IPS-18c (cell line): ENCODE results near the gene TMEM63C.

Experiments used
- H3K4me3 ChIP-seq: 2 replicates; pipeline ENCODE4 v1.7.0; 2013; ENCODE audit warnings: low read depth, mild to moderate bottlenecking, low read length, moderate library complexity; ENCODE audit not compliant: insufficient read depth
- H3K9me3 ChIP-seq: one replicate; pipeline ENCODE4 v1.6.1; 2013; ENCODE audit warnings: mild to moderate bottlenecking, low read length, moderate library complexity; ENCODE audit not compliant: control insufficient read depth, insufficient read depth

The TMEM63C gene

GRCh38 chr14:77208291-77208978 is 26.8 kb downstream of the TMEM63C start:
- no peak overlapping the region for H3K4me3 ChIP-seq
- H3K9me3 ChIP-seq: no peaks in the 10 kb centered on the region

DNA sequence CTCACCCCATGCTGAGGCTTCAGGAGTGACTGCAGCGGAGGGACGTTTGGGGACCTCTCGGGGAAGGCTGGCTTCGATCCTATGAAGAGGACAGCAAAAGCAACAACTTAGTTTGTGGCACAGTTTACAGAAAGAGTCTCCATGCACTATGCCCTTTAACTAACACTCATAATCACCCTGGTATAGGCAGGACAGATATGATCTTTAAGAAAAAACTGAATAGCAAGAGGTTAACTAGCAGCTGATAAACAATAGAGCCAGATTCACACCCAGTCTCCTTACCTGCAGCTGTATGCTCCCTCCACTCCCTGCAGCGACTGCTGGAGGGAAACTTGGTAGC is 27.4 kb downstream of the TMEM63C start:
- Histone ChIP-seq H3K4me3 (no peak overlapping the region), H3K9me3 (no peaks in the 10 kb centered on the region)

DNA sequence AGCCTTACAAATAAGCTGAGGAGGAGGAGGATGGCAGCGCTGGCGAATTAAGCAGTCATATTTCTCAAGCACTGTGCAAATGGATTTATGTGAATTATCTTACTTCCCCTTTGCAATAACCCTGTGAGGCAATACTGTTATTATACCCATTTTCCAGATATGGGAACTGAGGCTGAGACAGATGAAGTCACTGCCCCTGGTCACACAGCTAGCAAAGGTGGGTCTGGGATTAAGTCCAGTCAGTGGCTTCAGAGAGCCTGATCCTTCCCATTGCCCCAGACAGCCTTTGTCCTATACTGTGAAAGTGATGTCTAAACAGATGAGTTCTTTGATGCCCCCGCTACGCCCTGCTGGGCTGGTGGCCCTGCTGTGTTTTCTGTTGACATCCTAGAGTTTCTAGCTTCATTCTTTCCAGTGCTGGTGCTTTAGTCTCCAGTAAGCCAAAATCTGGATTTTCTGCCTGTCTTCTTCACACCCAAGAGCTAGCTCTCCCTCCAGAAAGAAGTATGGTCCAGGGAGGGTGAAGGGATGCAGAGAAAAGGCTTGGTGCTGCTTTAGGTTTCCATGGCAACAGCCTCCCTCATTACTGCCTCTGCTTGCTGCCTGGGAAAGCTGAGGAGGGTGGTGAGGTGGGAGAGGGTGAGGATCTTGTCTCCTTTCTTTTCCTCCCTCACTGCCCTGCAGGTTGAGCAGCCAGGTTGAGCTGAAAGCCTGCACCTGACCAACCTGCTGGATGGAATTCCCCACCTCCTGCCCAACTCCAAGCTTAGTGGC is 30.7 kb downstream of the TMEM63C start:
- Histone ChIP-seq H3K9me3 (no peaks in the 10 kb centered on the region), H3K4me3 (no peak overlapping the region)

DNA sequence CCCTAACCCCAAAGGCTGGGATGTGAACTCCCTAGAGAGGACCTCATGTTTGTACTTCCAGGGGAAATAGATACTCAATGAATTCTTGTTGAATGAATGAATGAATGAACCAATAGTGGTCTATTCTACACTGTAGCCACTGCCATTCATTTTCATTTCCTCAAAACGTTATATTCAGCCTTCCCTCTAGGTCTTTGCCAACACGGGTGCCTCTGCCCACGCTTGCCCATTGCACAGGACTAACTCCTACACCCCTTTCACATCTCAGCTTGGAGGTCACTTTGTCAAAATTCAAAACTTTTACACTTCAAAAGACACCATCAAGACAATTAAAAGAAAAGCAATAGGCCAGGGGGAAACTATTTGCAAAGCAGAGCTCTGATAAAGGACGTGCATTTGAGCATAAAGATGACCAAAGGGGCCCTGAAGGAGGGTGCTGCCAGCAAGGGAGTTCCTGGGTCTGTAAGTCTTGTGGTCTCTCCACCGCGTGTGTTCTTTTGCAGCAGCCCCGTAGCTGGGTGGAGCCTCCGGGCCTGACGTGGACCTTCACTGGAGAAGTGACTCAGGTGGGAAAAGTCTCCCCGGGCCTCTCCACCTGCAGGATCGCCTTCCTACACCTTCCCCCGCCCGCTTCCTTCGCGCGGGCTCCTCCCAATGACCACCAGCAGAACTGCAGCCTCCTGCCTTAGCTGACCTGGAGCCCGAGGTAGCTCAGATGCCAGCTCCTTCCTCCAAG is 31.5 kb downstream of the TMEM63C start:
- no peaks in the 10 kb centered on the region for H3K9me3 ChIP-seq
- H3K4me3 ChIP-seq: no peak overlapping the region

- Histone ChIP-seq H3K4me3 (no peak overlapping the region), H3K9me3 (no peaks in the 10 kb centered on the region)
These were observed 32.0 kb downstream of the TMEM63C start for GRCh38 chr14:77213679-77214016.

GRCh38 chr14:77214216-77214615 is 32.6 kb downstream of the TMEM63C start:
- no peaks in the 10 kb centered on the region for H3K9me3 ChIP-seq
- H3K4me3 ChIP-seq: no peak overlapping the region

- Histone ChIP-seq H3K4me3 (no peak overlapping the region), H3K9me3 (no peaks in the 10 kb centered on the region)
These were observed 36.0 kb downstream of the TMEM63C start for GRCh38 chr14:77217551-77217950.

GRCh38 chr14:77219591-77219990 is 38.0 kb downstream of the TMEM63C start:
- H3K9me3 ChIP-seq: no peaks in the 10 kb centered on the region
- H3K4me3 ChIP-seq: no peak overlapping the region

- Histone ChIP-seq H3K9me3 (no peaks in the 10 kb centered on the region), H3K4me3 (no peak overlapping the region)
These were observed 38.8 kb downstream of the TMEM63C start for GRCh38 chr14:77220246-77221017.

- Histone ChIP-seq H3K4me3 (no peak overlapping the region), H3K9me3 (no peaks in the 10 kb centered on the region)
These were observed 39.8 kb downstream of the TMEM63C start for GRCh38 chr14:77221241-77221871.

GRCh38 chr14:77222546-77223225 is 41.1 kb downstream of the TMEM63C start:
- Histone ChIP-seq H3K4me3 (no peak overlapping the region), H3K9me3 (no peaks in the 10 kb centered on the region)

- Histone ChIP-seq H3K9me3 (no peaks in the 10 kb centered on the region), H3K4me3 (no peak overlapping the region)
These were observed 42.6 kb downstream of the TMEM63C start for GRCh38 chr14:77224212-77224611.

DNA sequence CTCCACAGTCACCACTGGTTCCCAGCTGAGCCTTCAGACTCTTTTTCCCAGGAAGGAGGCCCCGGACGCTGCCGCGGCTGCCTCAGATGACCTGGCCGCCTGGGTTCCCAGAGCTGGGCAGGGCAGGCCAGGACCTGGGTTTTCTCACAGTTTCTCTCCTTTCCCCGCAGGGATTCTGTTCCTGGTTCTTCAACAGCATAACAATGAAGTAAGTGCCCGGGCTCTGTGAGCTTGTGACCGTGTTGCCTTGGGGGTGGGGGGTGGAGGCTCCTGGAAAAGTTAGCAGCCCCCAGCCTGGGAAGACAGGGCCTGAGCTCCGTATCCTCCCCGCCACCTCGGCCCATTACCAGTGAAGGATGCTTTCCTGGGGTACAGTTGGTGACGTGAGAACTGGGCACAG is 43.7 kb downstream of the TMEM63C start:
- Histone ChIP-seq H3K4me3 (no peak overlapping the region), H3K9me3 (no peaks in the 10 kb centered on the region)

DNA sequence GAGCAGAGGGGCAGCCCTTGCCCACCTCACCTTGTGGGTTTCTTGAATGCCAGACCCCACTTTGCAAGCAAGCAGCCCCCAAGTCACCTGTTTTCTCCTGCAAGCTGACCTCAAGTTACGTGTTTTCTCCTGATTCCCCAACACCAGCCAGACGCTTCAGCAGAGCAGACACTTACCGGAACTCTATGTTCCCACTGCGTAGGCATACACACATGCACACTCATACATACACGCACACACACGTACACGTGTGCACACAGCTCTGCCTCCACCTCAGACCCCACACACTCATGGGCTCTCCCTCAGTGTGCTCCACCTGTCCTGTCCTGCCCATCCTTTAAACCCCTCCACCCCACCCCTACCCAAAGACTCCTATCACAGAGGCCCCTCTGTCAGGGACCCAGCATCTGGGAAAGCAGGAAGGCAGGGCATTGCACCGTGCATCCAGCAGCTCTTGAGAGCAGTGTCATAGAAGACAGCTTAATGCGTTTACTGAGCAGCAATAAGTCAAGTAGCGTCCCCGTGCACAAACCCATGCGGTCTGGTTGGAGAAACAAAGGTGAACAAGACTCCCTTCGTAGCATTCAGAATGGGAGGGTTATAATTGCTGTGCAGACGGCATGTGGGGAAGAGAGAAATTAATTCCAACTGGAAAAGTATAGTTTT is 44.4 kb downstream of the TMEM63C start:
- H3K9me3 ChIP-seq: no peaks in the 10 kb centered on the region
- H3K4me3 ChIP-seq: no peak overlapping the region

DNA sequence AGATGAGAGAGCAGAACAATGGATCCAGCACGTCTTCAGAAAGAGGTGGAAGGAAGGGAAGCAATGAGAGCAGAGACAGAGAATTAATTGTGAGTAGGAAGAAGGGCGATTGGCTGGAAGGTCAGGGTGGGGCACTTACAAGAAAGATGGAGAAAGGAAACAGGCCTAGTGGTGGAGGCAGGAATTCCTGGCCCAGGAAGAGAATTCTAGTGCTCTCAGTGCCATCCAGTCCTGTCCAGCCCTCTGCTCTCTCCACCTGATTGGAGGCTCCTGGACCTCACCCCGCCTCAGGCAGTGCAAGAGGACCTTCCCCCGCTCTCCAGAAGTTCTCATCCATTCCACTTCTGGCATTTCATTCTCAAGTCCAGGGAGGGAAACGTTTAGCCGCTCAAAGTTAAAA is 46.5 kb downstream of the TMEM63C start:
- H3K9me3 ChIP-seq: no peaks in the 10 kb centered on the region
- no peak overlapping the region for H3K4me3 ChIP-seq

GRCh38 chr14:77230914-77231313 is 49.3 kb downstream of the TMEM63C start:
- Histone ChIP-seq H3K4me3 (no peak overlapping the region), H3K9me3 (no peaks in the 10 kb centered on the region)
